Measurements from ENCODE around the gene BIN1.

DNA sequence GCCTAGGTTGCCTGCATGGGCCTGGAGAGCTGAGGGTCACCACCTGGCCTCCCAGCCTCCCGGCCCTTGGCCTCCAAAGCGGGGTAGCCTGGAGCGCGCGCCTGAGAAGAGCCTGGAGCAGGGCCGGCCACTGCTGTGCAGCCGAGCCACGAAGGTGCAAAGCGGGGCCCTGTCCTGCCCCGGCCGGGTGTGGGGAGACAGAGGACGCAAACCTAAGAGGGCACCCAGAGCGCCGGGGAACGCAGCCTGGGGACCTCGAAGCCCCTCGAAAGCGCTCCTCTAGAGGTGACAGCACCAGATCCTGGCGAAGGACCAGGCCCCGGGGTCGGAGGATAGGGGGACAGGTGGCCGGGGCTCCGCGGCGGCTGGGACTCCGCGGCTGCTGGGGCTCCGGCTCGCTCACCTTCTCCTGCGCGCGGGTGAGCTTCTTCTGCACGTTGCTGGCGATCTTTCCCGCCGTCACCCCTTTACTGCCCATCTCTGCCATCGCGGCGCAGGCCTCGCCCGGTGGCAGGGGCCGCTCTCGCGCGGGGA is 430 bp downstream of the BIN1 start:
- TF ChIP-seq EZH2 (IDR thresholded peaks at IDR 0.05; ENCODE audit: insufficient read depth, poor library complexity, severe bottlenecking) (no peak), EZH2phosphoT487 (IDR thresholded peaks at IDR 0.05; ENCODE audit: insufficient read depth, low read depth) (no peak)
